ENCODE results near the gene CACNG7.
"Not testable (repeated sequence)": the region's sequence is repeated elsewhere in the genome, so short reads cannot be mapped to it uniquely, and the experiment has no call there.

The CACNG7 gene

DNA sequence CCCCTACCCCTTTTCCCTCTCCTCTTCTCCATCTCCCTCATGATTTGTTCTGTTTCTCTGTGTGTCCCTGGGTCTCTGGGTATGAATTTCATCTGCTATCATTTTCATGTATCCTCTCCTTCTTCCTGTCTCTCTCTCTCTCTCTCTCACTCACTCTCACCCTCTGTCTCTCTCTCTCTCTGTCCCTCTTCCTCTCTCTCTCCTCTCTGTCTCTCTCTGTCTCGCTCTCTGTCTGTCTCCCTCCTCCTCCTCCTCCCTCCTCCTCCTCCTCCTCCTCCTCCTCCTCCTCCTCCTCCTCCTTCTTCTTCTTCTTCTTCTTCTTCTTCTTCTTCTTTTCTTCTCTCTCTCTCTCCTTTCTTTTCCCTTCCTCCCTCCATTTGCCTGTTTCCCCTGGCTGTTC is 3.3 kb upstream of the CACNG7 start:
- no peak for DNase-seq (ENCODE audit: low read depth in 1 of 2, low spot score in 1 of 2)

DNA sequence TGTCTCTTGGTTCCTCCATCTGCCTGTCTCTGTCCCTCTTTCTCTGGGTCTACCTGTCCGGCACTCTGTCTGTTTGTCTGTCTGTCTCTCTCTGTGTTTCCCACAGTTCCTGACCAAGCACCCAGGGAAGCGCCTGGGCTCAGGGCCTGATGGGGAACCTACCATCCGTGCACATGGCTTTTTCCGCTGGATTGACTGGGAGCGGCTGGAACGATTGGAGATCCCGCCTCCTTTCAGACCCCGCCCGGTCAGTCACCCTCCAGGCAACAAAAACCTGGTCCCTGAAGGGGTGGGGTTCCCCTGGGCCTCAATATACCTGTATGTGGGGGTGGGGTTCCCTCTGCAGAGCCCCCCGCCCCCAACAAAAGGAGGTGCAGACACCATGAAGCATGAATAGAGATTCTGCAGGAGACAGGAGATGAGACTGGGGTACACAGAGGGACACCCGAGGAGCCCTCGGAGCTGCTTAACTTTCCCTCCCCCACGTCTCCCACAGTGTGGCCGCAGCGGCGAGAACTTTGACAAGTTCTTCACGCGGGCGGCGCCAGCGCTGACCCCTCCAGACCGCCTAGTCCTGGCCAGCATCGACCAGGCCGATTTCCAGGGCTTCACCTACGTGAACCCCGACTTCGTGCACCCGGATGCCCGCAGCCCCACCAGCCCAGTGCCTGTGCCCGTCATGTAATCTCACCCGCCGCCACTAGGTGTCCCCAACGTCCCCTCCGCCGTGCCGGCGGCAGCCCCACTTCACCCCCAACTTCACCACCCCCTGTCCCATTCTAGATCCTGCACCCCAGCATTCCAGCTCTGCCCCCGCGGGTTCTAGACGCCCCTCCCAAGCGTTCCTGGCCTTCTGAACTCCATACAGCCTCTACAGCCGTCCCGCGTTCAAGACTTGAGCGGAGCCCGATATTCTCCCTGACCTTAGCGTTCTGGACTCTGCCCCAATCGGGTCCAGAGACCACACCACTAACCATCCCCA is 2.6 kb upstream of the CACNG7 start:
- peak; percentile 47 to 55 for DNase-seq (ENCODE audit: low read depth in 1 of 2, low spot score in 1 of 2)

DNA sequence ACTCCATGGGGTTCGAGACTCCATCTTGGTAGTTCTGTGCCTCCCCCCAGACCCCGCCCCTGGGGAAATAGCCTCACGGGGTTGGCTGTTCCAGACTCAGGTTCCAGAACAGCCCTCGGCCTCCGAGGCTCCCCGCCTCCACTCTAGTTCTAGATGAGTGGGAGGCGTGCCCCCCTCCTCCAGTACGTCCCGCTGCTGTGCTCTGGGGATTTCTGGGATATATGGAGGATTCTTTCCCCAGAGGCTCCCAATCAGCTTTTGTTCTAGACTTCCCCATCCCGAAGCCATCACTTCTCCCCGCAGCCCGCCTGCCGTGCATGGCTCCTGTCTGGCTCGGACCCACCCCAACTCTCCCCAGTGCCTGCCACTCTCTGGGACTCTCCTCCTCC is 1.9 kb upstream of the CACNG7 start:
- DNase-seq (ENCODE audit: low read depth in 1 of 2, low spot score in 1 of 2) = no peak

DNA sequence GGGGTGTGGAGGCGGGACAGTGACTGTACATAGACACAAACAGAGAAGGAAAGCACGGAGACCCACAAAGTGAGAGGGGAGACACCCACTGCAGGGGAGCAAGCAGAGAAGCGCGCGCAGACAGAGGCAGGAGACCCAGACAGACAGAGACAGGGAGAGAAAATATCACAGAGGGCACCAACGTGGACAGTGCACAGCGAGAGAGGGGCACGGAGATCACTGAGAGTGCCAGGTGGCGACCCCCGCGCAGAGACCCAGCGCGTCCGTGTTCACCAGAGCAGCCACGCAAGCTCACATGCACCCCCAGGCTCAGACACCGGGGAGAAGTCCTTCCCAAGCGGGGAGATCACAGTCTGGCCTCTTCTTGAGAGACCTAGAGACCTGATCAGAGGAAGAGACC is 1.4 kb upstream of the CACNG7 start:
- DNase-seq (ENCODE audit: low read depth in 1 of 2, low spot score in 1 of 2) = no peak

DNA sequence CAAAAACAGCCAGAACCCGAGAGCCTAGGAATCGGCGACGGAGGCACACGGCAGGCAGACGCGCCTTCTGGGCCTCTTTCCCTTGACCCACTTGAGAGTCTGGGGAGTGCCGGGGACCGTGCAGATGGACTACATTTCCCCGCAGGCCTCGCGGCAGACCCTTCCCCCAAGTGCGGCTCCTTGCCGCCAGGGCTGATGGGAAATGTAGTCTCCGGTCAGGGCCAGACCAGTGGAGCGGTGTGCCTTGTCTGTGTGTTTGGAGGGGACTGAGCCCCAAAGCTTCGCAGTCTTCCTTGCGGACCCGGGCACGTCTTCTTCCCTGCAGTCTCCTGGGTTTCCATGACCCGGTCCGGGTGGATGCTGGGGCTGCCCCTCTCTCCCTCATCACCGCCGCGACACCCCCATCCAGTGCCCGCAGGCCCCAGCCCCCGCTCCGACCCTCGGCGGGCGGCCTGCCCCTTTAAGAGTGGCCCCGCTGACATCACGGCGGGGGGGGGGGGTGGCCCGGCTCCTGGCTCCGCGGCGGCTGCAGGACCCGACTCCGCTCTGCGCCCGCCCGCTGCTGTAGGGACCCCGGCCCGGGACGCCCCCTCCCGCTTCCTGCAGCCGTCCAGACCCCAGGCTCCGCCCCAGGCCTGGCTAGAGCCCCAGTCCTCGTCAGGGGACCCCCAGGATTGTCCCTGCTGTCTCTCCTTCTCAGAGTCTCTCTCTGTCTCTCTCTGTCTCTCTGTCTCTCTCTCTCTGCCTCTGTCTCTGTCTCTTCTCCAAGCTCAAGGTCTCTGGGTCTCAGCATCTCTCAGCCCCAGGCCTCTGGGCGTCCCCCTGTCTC is 758 bp upstream of the CACNG7 start:
- peak in 1 of 2 donors; percentile 40 for DNase-seq (ENCODE audit: low read depth in 1 of 2, low spot score in 1 of 2)

DNA sequence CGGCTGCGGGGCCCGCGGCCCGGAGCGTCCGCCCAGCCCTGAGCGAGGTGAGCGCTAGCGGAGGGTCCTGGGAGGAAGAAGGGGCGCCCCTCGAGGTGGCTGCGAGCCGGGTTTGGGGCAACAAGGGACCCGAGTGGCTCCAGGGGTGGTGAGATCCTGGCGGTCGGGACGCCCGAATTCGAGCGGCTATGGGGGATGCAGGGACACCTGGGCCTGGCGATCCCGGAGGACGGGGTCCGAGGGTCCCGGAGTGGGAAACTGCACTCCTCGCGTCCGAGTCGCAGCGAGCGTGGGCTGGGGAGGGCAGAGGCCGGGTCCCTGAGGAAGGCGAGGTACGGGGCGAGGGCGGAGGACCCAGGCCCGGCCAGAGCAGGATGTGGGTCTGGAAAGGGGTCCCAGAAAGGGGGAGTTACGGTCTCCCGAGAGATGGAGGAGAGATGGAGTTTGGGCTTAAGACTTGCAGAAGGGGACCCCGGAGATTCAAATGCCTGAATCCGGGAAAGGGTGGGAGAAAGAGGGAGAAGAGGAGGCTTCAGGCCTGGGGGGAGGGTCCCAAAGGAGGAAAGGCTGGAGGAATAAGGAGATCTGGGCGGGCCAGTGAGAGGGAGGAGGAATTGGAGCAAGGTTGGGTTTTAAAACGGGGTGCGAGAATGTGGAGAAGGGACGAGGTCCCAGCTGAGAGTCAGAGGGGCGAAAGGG is 542 bp downstream of the CACNG7 start:
- no peak for DNase-seq (ENCODE audit: low read depth in 1 of 2, low spot score in 1 of 2)

DNA sequence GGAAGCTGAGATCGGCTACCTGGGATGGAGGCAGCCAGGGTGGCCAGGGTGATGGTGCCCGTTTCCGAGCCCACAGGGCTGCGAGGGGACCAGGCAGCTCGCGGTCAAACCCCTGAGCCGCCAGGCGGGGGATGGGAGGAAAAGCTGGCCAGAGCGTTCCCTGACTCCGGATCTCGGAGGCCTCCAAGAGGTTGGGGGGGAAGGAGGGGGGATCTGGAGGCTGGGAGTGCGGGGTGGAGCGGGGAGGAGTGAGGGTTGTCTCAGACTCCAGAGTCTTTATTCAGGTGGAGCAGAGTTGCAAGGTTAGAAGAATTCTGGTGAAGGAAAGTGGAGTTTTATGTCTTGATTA is 1.1 kb downstream of the CACNG7 start:
- DNase-seq (ENCODE audit: low read depth in 1 of 2, low spot score in 1 of 2) = no peak

DNA sequence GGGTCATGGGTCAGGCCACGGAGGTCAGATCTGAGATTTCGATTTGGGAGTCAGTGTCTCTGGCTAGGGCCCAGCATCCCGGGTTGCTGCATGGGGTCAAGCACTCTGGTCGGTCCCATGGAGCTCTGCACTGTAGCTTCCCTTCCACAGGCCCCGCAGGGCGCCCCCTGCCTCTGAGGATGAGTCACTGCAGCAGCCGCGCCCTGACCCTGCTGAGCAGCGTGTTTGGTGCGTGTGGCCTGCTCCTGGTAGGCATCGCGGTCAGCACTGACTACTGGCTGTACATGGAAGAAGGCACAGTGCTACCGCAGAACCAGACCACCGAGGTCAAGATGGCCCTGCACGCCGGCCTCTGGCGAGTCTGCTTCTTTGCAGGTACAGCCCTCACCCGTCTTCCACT is 3.6 kb downstream of the CACNG7 start:
- DNase-seq (ENCODE audit: low read depth in 1 of 2, low spot score in 1 of 2) = no peak

DNA sequence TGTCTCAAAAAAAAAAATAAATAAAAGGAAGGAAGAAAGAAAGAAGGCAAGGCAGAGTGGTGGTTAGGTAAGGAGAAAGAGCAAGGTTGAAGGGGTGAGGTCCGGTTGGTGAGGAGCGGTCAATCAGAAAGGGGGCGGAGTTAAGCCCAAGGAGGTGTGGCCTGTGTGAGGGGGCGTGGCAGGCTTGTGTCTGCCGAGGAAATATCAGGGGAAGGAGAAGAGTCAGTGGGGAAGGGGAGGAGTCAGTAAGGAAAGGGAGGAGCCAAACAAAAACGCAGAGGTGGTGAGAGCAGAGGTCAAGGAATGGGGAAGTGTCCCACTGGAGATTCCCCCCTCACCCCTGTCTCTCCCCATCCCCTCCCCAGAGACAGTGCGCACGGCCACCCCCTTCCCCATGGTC is 5.9 kb downstream of the CACNG7 start:
- DNase-seq (ENCODE audit: low read depth in 1 of 2, low spot score in 1 of 2) = no peak

DNA sequence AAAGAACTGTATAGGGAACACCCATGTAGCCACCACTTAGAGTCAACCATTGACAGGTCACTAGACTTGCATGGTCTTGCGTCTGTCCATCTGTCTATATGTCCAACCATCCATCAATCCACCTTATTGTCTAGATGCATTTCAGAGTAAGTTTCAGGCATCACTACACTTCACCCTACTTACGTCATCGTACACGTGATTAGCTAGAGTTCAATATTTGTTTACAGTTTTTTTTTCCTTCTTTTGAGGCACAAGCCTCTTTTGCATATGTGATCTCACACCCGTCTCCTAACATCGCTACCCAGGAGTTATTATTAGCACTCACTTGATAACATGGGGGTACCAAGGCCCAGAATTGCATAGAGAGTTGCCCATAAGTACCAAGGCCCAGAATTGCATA is 6.9 kb downstream of the CACNG7 start:
- no peak for DNase-seq (ENCODE audit: low read depth in 1 of 2, low spot score in 1 of 2)

DNA sequence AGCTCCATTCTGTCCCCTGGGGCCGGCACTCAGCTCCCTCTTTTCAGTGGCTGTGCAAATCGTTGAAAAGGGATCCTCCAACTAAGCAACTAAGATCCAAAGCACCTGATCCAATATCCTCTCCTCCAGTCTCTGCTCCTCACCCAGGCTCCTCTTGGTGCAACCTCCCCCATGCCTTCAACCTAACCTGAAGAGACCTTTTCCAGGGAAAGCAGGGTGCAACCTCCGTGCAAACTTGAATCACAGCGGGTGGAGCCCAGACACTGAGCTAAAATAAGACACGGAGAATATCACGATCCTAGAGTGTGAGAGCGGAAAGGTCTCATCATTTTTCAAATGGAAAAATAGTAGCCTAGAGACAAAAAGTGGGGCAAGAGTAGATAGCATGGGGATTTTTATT is 8.3 kb downstream of the CACNG7 start:
- DNase-seq (ENCODE audit: low read depth in 1 of 2, low spot score in 1 of 2) = no peak

DNA sequence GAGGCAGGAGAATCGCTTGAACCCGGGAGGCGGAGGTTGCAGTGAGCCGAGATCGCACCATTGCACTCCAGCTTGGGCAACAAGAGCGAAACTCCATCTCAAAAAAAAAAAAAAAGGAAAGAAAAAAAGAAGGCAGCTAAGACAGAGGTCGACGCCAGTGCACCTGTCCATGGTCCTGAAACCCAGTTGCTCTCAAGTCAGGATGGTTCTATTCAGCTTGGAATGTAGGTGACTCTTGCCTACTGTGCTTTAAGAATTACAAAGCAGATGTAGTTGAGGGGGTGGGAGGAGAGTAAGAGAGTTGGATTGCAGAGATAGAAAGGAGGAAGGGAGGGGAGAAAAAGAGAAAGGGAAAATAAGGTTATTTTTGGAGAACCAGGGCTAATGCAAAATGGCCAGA is 18.7 kb downstream of the CACNG7 start:
- no peak for DNase-seq (ENCODE audit: low read depth in 1 of 2, low spot score in 1 of 2)

DNA sequence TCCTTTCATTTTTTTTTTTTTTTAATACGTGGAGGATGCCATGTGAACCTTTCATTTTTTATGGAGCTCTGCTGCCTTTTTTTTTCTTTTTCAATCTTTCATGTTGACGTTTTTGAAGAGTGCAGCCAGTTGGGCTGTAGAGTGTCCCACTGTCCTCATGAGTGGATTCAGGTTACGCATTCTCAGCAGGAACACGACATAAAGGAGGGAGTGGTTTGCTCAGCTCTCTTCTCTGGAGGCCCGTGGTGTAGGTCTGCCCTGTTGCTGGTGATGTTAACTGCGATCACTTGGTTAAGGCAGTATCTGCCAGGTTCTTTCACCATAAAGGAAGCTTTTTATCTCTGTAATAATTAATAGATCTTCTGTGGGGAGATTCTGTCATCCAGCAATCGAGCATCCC is 27.0 kb downstream of the CACNG7 start:
- no peak for DNase-seq (ENCODE audit: low read depth in 1 of 2, low spot score in 1 of 2)

DNA sequence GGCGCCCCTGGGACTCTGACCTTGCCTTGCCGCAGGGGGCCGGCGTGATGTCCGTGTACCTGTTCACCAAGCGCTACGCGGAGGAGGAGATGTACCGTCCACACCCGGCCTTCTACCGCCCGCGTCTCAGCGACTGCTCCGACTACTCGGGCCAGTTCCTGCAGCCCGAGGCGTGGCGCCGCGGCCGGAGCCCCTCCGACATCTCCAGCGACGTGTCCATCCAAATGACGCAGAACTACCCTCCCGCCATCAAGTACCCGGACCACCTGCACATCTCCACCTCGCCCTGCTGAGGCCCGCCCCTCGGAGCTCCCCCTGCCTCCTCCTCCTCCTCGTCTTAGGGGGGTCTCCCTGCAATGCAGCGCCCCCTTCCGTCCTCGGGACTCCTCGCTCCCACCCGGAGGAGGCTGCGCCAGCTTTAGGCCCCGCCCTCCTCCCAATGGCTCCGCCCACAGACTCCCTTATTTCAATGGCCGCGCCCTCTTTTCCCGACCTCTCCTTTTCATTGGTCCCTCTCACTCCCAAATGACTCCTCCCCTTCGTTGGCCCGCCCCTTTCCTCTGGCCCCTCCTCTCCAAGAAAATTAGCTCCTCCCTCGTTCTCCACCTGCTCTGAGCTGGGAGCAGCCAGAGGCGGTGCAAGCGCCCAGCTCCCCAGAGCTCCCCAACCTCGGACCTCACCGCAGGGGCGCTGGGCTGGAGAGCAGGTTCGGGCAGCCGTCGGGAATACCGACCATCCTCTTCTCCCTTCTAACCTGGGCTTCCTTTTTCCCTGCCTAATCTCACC is 33.1 kb downstream of the CACNG7 start:
- no peak for DNase-seq (ENCODE audit: low read depth in 1 of 2, low spot score in 1 of 2)

DNA sequence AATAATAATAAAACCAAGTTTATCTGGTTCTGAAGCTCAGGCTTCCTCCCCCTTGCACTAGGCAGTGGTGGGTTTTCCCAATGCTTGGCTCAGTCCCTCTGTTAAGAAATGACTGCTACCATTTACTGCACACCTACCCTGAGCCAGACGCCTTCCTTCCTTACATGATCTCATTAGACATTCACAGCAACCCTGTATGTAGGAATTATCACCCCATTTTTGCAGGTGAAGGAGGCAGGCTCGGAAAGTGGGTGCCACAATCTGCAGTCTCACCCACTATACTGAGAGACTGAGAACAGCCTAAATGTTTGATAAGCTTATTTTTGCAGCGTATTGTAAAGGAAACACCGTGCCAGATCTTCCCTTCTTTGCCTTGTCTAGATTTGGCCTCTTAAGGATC is 35.3 kb downstream of the CACNG7 start:
- no peak for DNase-seq (ENCODE audit: low read depth in 1 of 2, low spot score in 1 of 2)

DNA sequence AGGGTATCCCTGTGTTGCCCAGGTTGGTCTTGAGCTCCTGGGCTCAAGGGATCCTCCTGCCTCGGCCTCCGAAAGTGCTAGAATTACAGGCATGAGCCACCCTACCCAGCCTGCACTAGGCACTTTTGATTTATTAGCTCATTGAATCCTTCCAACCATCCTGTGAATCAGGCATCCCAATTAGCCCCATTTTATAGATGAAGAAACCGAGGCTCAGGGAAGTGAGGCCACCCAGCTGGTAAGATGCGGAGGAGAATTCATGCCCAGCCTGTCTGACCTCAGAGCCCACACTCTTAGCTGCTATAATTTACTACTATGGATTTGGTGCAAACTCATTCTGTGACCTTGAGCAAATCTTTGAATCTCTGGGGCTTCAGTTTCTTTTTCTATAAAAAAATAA is 35.9 kb downstream of the CACNG7 start:
- no peak for DNase-seq (ENCODE audit: low read depth in 1 of 2, low spot score in 1 of 2)

DNA sequence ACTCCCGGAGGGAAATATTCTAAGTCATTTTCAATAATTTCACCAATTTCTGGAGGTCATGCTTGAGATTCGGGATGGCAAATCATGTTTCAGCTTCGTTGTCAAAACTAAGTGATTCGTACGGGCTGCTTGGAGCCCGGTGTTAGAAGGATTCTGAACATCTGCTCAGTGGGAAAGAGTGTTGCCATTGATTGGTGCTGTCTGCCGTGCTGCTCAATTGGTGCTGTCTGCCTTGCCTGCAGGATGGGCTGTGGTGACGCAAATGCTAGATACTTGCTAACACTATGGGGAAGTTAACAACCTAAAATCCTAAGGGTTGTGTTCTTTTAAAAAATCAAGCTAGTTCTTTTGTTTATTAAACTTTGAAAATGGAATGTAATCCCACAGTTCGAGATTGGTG is 36.4 kb downstream of the CACNG7 start:
- no peak for DNase-seq (ENCODE audit: low read depth in 1 of 2, low spot score in 1 of 2)

DNA sequence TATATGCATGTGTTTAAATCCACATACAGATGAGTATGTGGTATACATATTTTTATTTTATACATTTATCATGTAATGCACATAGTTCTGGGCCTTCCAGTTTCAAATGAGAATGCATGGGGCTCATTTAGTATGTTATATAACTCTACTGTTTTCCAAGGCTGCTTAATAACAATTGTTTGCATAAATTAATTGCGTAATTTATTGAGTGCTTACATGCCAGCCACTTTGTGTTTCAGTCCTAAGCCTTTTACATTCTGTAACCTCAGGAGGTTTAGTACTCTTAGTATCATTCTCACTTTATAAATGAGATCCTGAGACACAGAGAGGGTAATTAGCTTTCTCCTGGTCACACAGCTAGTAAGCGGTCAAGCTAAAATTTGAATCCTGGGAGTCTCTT is 36.9 kb downstream of the CACNG7 start:
- no peak for DNase-seq (ENCODE audit: low read depth in 1 of 2, low spot score in 1 of 2)

DNA sequence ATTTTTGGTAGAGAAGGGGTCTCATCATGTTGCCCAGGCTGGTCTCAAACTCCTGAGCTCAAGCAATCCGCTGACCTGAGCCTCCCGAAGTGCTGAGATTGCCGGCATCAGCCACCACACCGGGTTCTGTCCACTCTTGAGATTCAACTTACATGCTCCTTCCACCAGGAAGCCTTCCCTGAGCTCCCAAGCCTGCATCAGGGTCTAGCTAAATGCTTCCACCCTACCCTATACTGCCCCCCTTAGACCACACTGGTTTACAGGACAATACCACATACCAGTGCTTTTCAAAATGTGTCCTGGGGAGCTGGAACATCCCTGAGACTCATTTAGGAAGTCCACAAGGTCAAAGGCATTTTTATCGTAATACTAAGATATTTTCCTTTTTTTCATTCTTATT is 38.5 kb downstream of the CACNG7 start:
- no peak for DNase-seq (ENCODE audit: low read depth in 1 of 2, low spot score in 1 of 2)

DNA sequence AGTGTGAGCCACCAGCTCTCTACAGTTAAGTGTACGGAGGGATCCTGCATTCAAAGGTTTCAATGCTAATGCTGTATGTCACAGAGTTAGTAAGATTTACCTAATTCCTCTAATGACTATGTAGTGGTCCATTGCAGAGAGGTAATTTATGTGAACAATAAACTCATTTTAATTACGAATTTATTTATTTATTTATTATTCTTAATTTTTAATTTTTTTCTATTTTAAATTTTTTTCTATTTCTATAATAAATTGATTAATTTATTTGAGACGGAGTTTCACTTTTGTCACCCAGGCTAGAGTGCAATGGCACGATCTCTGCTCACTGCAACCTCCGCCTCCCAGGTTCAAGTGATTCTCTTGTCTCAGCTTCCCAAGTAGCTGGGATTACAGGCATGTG is 39.5 kb downstream of the CACNG7 start:
- not testable (repeated sequence) for DNase-seq (ENCODE audit: low read depth in 1 of 2, low spot score in 1 of 2)

DNA sequence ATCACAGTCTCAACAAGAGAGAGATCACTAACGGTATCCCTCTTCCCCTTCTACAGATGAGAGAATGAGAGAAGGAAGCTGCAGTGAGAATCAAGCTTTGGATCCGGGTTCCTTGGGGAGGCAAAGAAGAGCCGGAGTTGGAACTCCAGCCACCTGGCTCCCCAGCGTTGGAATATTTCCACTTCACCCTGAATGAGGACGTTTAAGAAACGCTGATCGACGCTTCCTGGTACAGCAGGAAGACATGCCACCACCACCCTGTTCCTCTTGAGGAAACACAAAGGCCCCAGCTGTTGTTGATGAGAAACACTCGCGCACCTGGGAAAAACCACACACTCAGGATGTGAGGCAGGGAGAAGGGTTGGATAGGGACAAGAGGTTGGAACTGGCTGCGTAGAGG is 42.4 kb downstream of the CACNG7 start:
- DNase-seq (ENCODE audit: low read depth in 1 of 2, low spot score in 1 of 2) = no peak
